SK-N-MC (cell line): ENCODE measurements around the gene ITSN2.

Experiments used
- EZH2 ChIP-seq: fragments of 200-600 bp; sonication (generic); IDR thresholded peaks from one replicate; pipeline ENCODE4 v1.6.1; 2017; ENCODE audit warnings: antibody characterized with exemption
- POLR2AphosphoS5 ChIP-seq: IDR thresholded peaks from 2 replicates; pipeline ENCODE4 v1.6.1; 2012; ENCODE audit warnings: mild to moderate bottlenecking, low read depth, low read length, borderline replicate concordance

DNA sequence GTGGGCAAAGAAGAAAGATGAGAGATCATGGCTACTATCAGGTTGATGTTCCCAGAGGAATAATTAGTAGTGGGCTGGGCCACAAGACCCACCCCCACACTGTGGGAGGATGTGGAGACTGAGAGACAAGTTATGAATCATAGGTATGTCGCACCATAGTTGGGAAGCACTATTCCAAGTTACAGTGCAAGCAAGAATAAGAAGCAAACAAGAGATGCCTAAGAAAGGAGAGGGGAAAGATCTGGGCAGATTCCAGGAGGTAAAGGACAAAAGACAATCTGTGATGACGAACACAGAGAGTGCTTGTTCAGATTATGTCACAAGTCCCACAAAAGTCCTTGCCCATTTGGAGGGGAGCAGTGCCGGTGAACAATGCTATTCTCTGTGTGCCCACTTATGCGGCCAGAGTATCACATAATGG lies 128.9 kb downstream of the ITSN2 start:
- TF ChIP-seq POLR2AphosphoS5 (no peak), EZH2 (no peak)
